OCI-LY1 (cell line): Measurements from ENCODE around the gene EVA1B.

Source experiments
- CTCF ChIP-seq: fragments of 200-600 bp; sonication (generic), shearing (Covaris generic); IDR thresholded peaks from 2 replicates; pipeline ENCODE4 v1.5.1; 2017; ENCODE audit warnings: mild to moderate bottlenecking, antibody characterized with exemption, low read length, moderate library complexity, mixed read lengths
- EZH2 ChIP-seq: fragments of 200-600 bp; sonication (generic), shearing (Covaris generic); IDR thresholded peaks from 2 replicates; pipeline ENCODE4 v1.8.0; 2017; ENCODE audit warnings: borderline replicate concordance, mixed run types, mild to moderate bottlenecking, antibody characterized with exemption, low read length, moderate library complexity, mixed read lengths

GRCh38 chr1:36298640-36299039, 24.8 kb downstream of the EVA1B start:
- TF ChIP-seq CTCF (no peak), EZH2 (no peak)
